GM04503 (cell line): Measurements from ENCODE around the gene ATP6V1G3.
"Not testable (repeated sequence)": the region's sequence is repeated elsewhere in the genome, so short reads cannot be mapped to it uniquely, and the experiment has no call there.

Experiments used
- DNase-seq: peaks from one replicate; pipeline ENCODE4 v3.0.0-alpha.2; 2012; ENCODE audit warnings: low read depth

ATP6V1G3 gene

GRCh38 chr1:198496216-198497143, 44.0 kb downstream of the ATP6V1G3 start:
- peak; percentile 50 for DNase-seq

- no peak for DNase-seq
Measured at GRCh38 chr1:198495631-198496030, 44.8 kb downstream of the ATP6V1G3 start.

GRCh38 chr1:198494658-198495103, 45.8 kb downstream of the ATP6V1G3 start:
- DNase-seq: no peak

GRCh38 chr1:198494139-198494538, 46.3 kb downstream of the ATP6V1G3 start:
- no peak for DNase-seq

- no peak for DNase-seq
Measured at GRCh38 chr1:198493329-198493728, 47.2 kb downstream of the ATP6V1G3 start.

- DNase-seq: peak; percentile 96
Measured at GRCh38 chr1:198492872-198493271, 47.6 kb downstream of the ATP6V1G3 start.

GRCh38 chr1:198491596-198491995, 48.9 kb downstream of the ATP6V1G3 start:
- DNase-seq: no peak

- DNase-seq: no peak
Measured at GRCh38 chr1:198491028-198491427, 49.5 kb downstream of the ATP6V1G3 start.

- no peak for DNase-seq
Measured at GRCh38 chr1:198490224-198490623, 50.3 kb downstream of the ATP6V1G3 start.

- no peak for DNase-seq
Measured at GRCh38 chr1:198486903-198487302, 53.6 kb downstream of the ATP6V1G3 start.

- DNase-seq: no peak
Measured at GRCh38 chr1:198483645-198484044, 56.8 kb downstream of the ATP6V1G3 start.

GRCh38 chr1:198483006-198483405, 57.5 kb downstream of the ATP6V1G3 start:
- no peak for DNase-seq

- DNase-seq: no peak
Measured at GRCh38 chr1:198481661-198482060, 58.8 kb downstream of the ATP6V1G3 start.

- no peak for DNase-seq
Measured at GRCh38 chr1:198480876-198481275, 59.6 kb downstream of the ATP6V1G3 start.

- not testable (repeated sequence) for DNase-seq
Measured at GRCh38 chr1:198477354-198477753, 63.1 kb downstream of the ATP6V1G3 start.
